Measurements from ENCODE around the gene CELSR1.

- TF ChIP-seq RARB (CRISPR knock-in tag; IDR thresholded peaks at IDR 0.05) (no peak), OSR1 (CRISPR knock-in tag; IDR thresholded peaks at IDR 0.05) (no peak), BACH2 (CRISPR knock-in tag; IDR thresholded peaks at IDR 0.05; ENCODE audit: borderline replicate concordance) (no peak), CSDC2 (CRISPR knock-in tag; IDR thresholded peaks at IDR 0.05) (no peak), ZNF8 (CRISPR knock-in tag; IDR thresholded peaks at IDR 0.05) (no peak), PATZ1 (CRISPR knock-in tag; IDR thresholded peaks at IDR 0.05; ENCODE audit: borderline replicate concordance) (no peak)
Measured at GRCh38 chr22:46446799-46447198, 90.6 kb downstream of the CELSR1 start.
